HepG2 (cell line): Measurements from ENCODE around the gene RFX2. TPM values are rescaled to one million over a fixed set of nuclear protein-coding genes. Genes with fewer than 3 reads are reported as not detected.
"Not testable (repeated sequence)": the region's sequence is repeated elsewhere in the genome, so short reads cannot be mapped to it uniquely, and the experiment has no call there.

Source experiments
- ATAC-seq: fragments of 200-7000 bp; cut with Tn5 transposase; 3 replicates; pipeline ENCODE4 v1.9.1; 2020; ENCODE audit warnings: mild to moderate bottlenecking, moderate library complexity
- BruUV-seq: library from RNA; stranded (reverse); fragments of 400-500 nt; replicated peaks from 2 replicates; lab custom pipeline; 2021; lab: Mats Ljungman, UMichigan
- CTCF ChIA-PET: fragments of 300-600 bp; formaldehyde crosslinking; extraction: SDS; loops from one replicate; lab custom pipeline; 2021; ENCODE audit warnings: low total read pairs, inconsistent platforms, low intra/inter-chr PET ratio; lab: Yijun Ruan, JAX
- POLR2A ChIA-PET: fragments of 350-600 bp; sonication (Branson Sonifier 250); formaldehyde crosslinking; loops from one replicate; lab custom pipeline; 2020; ENCODE audit warnings: antibody characterized with exemption, inconsistent platforms; lab: Yijun Ruan, JAX
- DNase-seq: peaks from one replicate; pipeline ENCODE4 v3.0.0-alpha.2; 2015; ENCODE audit warnings: low spot score
- FAIRE-seq: peaks from 3 replicates; lab custom pipeline; 2011; peaks lifted over from hg19 to GRCh38; lab: Jason Lieb, UNC
- H2AFZ ChIP-seq: one replicate; pipeline ENCODE4 v1.6.1; 2011; ENCODE audit warnings: low read length, inconsistent platforms
- H3K27ac ChIP-seq: fragments of 300-600 bp; 3 replicates; pipeline ENCODE4 v1.8.0; 2011; ENCODE audit warnings: mixed run types, mild to moderate bottlenecking, mixed read lengths, low read length, inconsistent platforms; ENCODE audit not compliant: insufficient read depth; ENCODE audit errors: extremely low read length
- H3K27me3 ChIP-seq, 2 experiments: fragments of 200-600 bp in 1 of 2; 2 replicates in 1 of 2; 3 replicates in 1 of 2; pipeline versions ENCODE4 v1.6.0 to v1.8.0; 2011; ENCODE audit warnings: low read length in 2 of 2, mild to moderate bottlenecking in 2 of 2, moderate library complexity in 2 of 2, inconsistent platforms in 1 of 2; ENCODE audit not compliant: insufficient read depth in 2 of 2, control insufficient read depth in 1 of 2
- H3K36me3 ChIP-seq, 2 experiments: fragments of 200-600 bp in 1 of 2; replicated peaks in 1 of 2; 2 replicates in 1 of 2; 3 replicates in 1 of 2; pipeline versions ENCODE4 v1.5.1 to v1.8.0; 2011; ENCODE audit warnings: low read length in 2 of 2, inconsistent platforms in 1 of 2; ENCODE audit not compliant: insufficient read depth in 2 of 2, control insufficient read depth in 1 of 2
- H3K4me1 ChIP-seq: 2 replicates; pipeline ENCODE4 v1.5.1; 2012; ENCODE audit warnings: low read length, inconsistent platforms; ENCODE audit not compliant: insufficient read depth
- H3K4me2 ChIP-seq: 2 replicates; pipeline ENCODE4 v1.6.0; 2011; ENCODE audit warnings: low read depth, low read length, inconsistent platforms
- H3K4me3 ChIP-seq, 3 experiments: fragments of 200-600 bp in 1 of 3; sonication (generic), shearing (Covaris generic) in 1 of 3; replicated peaks in 1 of 3; 2 replicates each; pipeline ENCODE4 v1.5.1; 2011 to 2016; ENCODE audit warnings: low read length in 3 of 3, inconsistent platforms in 2 of 3, low read depth in 2 of 3, mild to moderate bottlenecking in 2 of 3, control low read depth in 1 of 3, mixed read lengths in 1 of 3; ENCODE audit not compliant: insufficient read depth in 1 of 3
- H3K79me2 ChIP-seq: one replicate; pipeline ENCODE4 v1.6.1; 2011; ENCODE audit warnings: low read length, inconsistent platforms; ENCODE audit not compliant: insufficient read depth
- H3K9ac ChIP-seq: 2 replicates; pipeline ENCODE4 v1.6.0; 2011; ENCODE audit warnings: mild to moderate bottlenecking, low read depth, low read length, inconsistent platforms; ENCODE audit not compliant: insufficient read depth
- H3K9me3 ChIP-seq: 2 replicates; pipeline ENCODE4 v1.5.1; 2012; ENCODE audit warnings: mild to moderate bottlenecking, low read length
- H4K20me1 ChIP-seq: 2 replicates; pipeline ENCODE4 v1.6.0; 2011; ENCODE audit warnings: inconsistent platforms, mild to moderate bottlenecking, low read length, moderate library complexity; ENCODE audit not compliant: insufficient read depth
- ATM ChIP-seq: fragments of 450-650 bp; IDR thresholded peaks from 2 replicates; pipeline ENCODE4 v1.7.1; 2017; ENCODE audit warnings: mild to moderate bottlenecking, borderline replicate concordance
- ELF1 ChIP-seq: sonication (generic); formaldehyde crosslinking; IDR thresholded peaks from 2 replicates; pipeline ENCODE4 v1.4.0; 2020; ENCODE audit warnings: missing genetic modification reagents
- FOXO1 ChIP-seq: sonication (generic); formaldehyde crosslinking; IDR thresholded peaks from 2 replicates; pipeline ENCODE4 v1.4.0; 2020; ENCODE audit warnings: missing genetic modification reagents
- HNF4G ChIP-seq, 2 experiments: sonication (generic) in 1 of 2; formaldehyde crosslinking in 1 of 2; IDR thresholded peaks; 2 replicates each; pipeline versions ENCODE4 v1.4.0 to v1.6.1; 2011 to 2020; ENCODE audit warnings: borderline replicate concordance in 2 of 2, low read depth in 2 of 2, mild to moderate bottlenecking in 2 of 2, low read length in 1 of 2, missing genetic modification reagents in 1 of 2, moderate library complexity in 1 of 2
- KDM3A ChIP-seq: IDR thresholded peaks from 2 replicates; pipeline ENCODE4 v1.6.1; 2018; ENCODE audit warnings: low read depth, missing compliant biosample characterization
- NFYC ChIP-seq: IDR thresholded peaks from 2 replicates; pipeline ENCODE4 v1.6.1; 2016; ENCODE audit warnings: missing genetic modification reagents, missing compliant biosample characterization
- NR3C1 ChIP-seq: sonication (generic); formaldehyde crosslinking; IDR thresholded peaks from 2 replicates; pipeline ENCODE4 v1.4.0; 2020; ENCODE audit warnings: missing genetic modification reagents
- SIN3B ChIP-seq: fragments of 150-350 bp; IDR thresholded peaks from 2 replicates; pipeline ENCODE4 v1.6.1; 2014; ENCODE audit warnings: low read length
- ZNF33B ChIP-seq: sonication (generic); formaldehyde crosslinking; IDR thresholded peaks from 2 replicates; pipeline ENCODE4 v1.5.1; 2020; ENCODE audit warnings: mild to moderate bottlenecking, missing genetic modification reagents
- ZNF552 ChIP-seq: sonication (generic); formaldehyde crosslinking; IDR thresholded peaks from 2 replicates; pipeline ENCODE4 v1.9.0; 2022; ENCODE audit warnings: missing genetic modification reagents, mild to moderate bottlenecking, borderline replicate concordance
- ZNF569 ChIP-seq: sonication (generic); formaldehyde crosslinking; IDR thresholded peaks from 2 replicates; pipeline ENCODE4 v1.5.0; 2020; ENCODE audit warnings: mild to moderate bottlenecking, missing genetic modification reagents, moderate library complexity, borderline replicate concordance
- ZNF572 ChIP-seq: sonication (generic); formaldehyde crosslinking; IDR thresholded peaks from 2 replicates; pipeline ENCODE4 v1.5.1; 2020; ENCODE audit warnings: mild to moderate bottlenecking, missing genetic modification reagents
- ZNF678 ChIP-seq: sonication (generic); formaldehyde crosslinking; IDR thresholded peaks from 2 replicates; pipeline ENCODE4 v1.4.0; 2020; ENCODE audit warnings: mild to moderate bottlenecking, missing genetic modification reagents
- WGBS: methylation state at CpG from one replicate; pipeline ENCODE4 v1.1.6; 2017; ENCODE audit warnings: low lambda C conversion rate; 5-methylcytosine and 5-hydroxymethylcytosine counted together
- in situ Hi-C: cut with HindIII; loops from 2 replicates; pipeline ENCODE4 v1.10.0; 2017; ENCODE audit warnings: low pct_unique_long_range_greater_than_20kb; ENCODE audit not compliant: extremely low pct_ligation_motif_present
- intact Hi-C: fragments of 100-400 bp; cut with micrococcal nuclease; formaldehyde crosslinking; loops from one replicate; pipeline ENCODE4 v1.10.0; 2022; ENCODE audit not compliant: unreplicated experiment
- polyA plus RNA-seq, 8 experiments: library from polyadenylated mRNA; depleted of rRNA in 3 of 8; stranded (reverse) in 7 of 8; unstranded in 1 of 8; fragments of >200 nt; fragmentation: Illumina TruSeq in 4 of 8; extraction: Trizol in 4 of 8; gene quantifications; 2 replicates each; pipeline versions ENCODE4 v1.2.1 to v1.2.3, GENCODE V29; 2011 to 2016; ENCODE audit warnings: low read depth in 4 of 8, missing spikeins in 1 of 8, mixed read lengths in 1 of 8; ENCODE audit not compliant: insufficient read depth in 1 of 8
- total RNA-seq, 5 experiments: library from RNA; depleted of rRNA; stranded (reverse); fragments of >200 nt; fragmentation: Illumina TruSeq; extraction: Trizol; gene quantifications; 2 replicates each; pipeline ENCODE4 v1.2.3, GENCODE V29; 2016; ENCODE audit warnings: low read depth in 1 of 5
- TF ChIP-seq, protein P1 (sequence below): sonication (generic); formaldehyde crosslinking; conservative IDR thresholded peaks from 2 replicates; pipeline ENCODE4 v1.4.0; 2020; ENCODE audit warnings: missing genetic modification reagents
- TF ChIP-seq, protein P2 (sequence below): IDR thresholded peaks from 2 replicates; pipeline ENCODE4 v1.6.1; 2016; ENCODE audit warnings: low read depth, control low read depth
- TF ChIP-seq, protein P3 (sequence below): sonication (generic); IDR thresholded peaks from 2 replicates; pipeline ENCODE4 v1.6.1; 2016; ENCODE audit warnings: low read depth, borderline replicate concordance

Gene RFX2
- total and polyA plus RNA-seq, 2 of the 13 experiments (the other 11 are each of a cell fraction or from before 2014, with no cell fraction given), result 2.8 to 3.3 TPM

DNA sequence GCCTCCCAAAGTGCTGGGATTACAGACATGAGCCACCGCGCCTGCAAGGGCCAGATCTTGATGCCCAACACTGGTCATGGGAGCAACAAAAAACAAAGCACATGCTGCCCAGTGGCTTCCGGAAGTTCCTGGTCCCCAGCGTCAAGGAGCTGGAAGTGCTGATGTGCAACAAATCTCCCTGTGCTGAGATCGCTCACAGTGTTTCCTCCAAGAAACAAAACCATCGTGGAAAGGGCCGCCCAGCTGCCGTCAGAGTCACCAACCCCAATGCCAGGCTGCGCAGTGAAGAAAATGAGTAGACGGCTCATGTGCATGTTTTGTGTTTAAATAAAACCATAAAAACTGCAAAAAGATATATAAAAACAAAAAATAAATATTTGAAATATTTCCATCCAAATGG lies 37.1 kb downstream of the RFX2 start:
- H4K20me1 ChIP-seq, ATAC-seq, in situ Hi-C loops, intact Hi-C loops, FAIRE-seq, CTCF ChIA-PET, H3K9me3 ChIP-seq, H2AFZ ChIP-seq, H3K36me3 ChIP-seq, BruUV-seq, H3K9ac ChIP-seq, H3K4me1 ChIP-seq, DNase-seq, H3K4me2 ChIP-seq, POLR2A ChIA-PET, H3K79me2 ChIP-seq, H3K27me3 ChIP-seq, H3K4me3 ChIP-seq, H3K27ac ChIP-seq: not testable (repeated sequence)
- WGBS, result 92% methylated on average over 10 of the region's 10 CpGs

DNA sequence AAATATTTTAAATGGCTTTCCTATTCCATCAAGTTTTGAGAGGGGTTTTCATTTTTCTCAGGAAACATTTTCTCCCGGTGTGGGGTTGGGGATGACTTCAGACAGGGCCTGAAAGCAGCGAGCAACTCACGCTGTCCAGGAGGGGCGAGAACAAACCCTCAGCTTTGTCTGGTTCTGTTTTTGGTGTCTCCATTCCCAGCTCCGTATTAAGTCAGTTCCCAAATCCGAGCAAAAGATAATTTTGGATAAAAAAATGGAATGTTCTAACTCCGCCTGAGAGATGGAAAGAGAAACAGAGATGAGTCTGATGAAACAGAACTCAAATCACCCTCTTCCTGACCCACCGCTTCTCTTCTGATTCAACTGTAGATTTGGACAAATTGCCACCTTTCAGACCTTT lies 38.4 kb downstream of the RFX2 start:
- CTCF ChIA-PET, result no interaction called here
- 67% methylated on average over 8 of the region's 8 CpGs for WGBS
- FAIRE-seq, result no peak

More for the DNA sequence above, 38.4 kb downstream of the RFX2 start:
- DNase-seq (no peak), ATAC-seq (no peak)
- Histone ChIP-seq H3K4me2 (no peak overlapping the region), H3K9me3 (no peaks in the 10 kb centered on the region), H3K27ac (no peak overlapping the region), H4K20me1 (no peaks in the 10 kb centered on the region), H3K4me3 (no peak overlapping the region), H3K9ac (no peak overlapping the region), H3K36me3 (no peaks in the 10 kb centered on the region), H3K4me1 (peaks cover 23% of the 10 kb centered on the region), H3K27me3 (peaks cover 0 to 1% of the 10 kb centered on the region in 2 experiments; a peak in 1 of 5 replicates), H3K79me2 (no peaks in the 10 kb centered on the region), H2AFZ (no peak overlapping the region)
- POLR2A ChIA-PET, result no interaction called here
- no peak for TF ChIP-seq ZNF552 (CRISPR knock-in tag)
- TF ChIP-seq SIN3B, result no peak
- no peak for TF ChIP-seq ZNF572 (CRISPR knock-in tag)
- TF ChIP-seq, protein P1, sequence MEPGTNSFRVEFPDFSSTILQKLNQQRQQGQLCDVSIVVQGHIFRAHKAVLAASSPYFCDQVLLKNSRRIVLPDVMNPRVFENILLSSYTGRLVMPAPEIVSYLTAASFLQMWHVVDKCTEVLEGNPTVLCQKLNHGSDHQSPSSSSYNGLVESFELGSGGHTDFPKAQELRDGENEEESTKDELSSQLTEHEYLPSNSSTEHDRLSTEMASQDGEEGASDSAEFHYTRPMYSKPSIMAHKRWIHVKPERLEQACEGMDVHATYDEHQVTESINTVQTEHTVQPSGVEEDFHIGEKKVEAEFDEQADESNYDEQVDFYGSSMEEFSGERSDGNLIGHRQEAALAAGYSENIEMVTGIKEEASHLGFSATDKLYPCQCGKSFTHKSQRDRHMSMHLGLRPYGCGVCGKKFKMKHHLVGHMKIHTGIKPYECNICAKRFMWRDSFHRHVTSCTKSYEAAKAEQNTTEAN (CRISPR knock-in tag), result no peak
- TF ChIP-seq ZNF569 (CRISPR knock-in tag), result no peak
- no peak for TF ChIP-seq NFYC (CRISPR knock-in tag)
- TF ChIP-seq, protein P2, sequence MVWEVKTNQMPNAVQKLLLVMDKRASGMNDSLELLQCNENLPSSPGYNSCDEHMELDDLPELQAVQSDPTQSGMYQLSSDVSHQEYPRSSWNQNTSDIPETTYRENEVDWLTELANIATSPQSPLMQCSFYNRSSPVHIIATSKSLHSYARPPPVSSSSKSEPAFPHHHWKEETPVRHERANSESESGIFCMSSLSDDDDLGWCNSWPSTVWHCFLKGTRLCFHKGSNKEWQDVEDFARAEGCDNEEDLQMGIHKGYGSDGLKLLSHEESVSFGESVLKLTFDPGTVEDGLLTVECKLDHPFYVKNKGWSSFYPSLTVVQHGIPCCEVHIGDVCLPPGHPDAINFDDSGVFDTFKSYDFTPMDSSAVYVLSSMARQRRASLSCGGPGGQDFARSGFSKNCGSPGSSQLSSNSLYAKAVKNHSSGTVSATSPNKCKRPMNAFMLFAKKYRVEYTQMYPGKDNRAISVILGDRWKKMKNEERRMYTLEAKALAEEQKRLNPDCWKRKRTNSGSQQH, result no peak
- TF ChIP-seq KDM3A (CRISPR knock-in tag), result no peak
- TF ChIP-seq HNF4G (IDR thresholded peaks at IDR 0.05; ENCODE audit: borderline replicate concordance, low read depth, low read length), result no peak
- TF ChIP-seq HNF4G (CRISPR knock-in tag; IDR thresholded peaks at IDR 0.05; ENCODE audit: borderline replicate concordance, low read depth), result no peak
- TF ChIP-seq ELF1 (CRISPR knock-in tag), result no peak
- TF ChIP-seq ZNF33B, result no peak
- TF ChIP-seq NR3C1 (CRISPR knock-in tag), result no peak
- no peak for TF ChIP-seq ZNF678 (CRISPR knock-in tag)
- no peak for TF ChIP-seq ATM
- TF ChIP-seq, protein P3, sequence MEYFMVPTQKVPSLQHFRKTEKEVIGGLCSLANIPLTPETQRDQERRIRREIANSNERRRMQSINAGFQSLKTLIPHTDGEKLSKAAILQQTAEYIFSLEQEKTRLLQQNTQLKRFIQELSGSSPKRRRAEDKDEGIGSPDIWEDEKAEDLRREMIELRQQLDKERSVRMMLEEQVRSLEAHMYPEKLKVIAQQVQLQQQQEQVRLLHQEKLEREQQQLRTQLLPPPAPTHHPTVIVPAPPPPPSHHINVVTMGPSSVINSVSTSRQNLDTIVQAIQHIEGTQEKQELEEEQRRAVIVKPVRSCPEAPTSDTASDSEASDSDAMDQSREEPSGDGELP, result no peak
- TF ChIP-seq FOXO1 (CRISPR knock-in tag), result no peak
- intact Hi-C loops (no loop called here), in situ Hi-C loops (no loop called here)
- BruUV-seq, result no TSS peak
